ENCODE results near the gene LRRC8C.

DNA sequence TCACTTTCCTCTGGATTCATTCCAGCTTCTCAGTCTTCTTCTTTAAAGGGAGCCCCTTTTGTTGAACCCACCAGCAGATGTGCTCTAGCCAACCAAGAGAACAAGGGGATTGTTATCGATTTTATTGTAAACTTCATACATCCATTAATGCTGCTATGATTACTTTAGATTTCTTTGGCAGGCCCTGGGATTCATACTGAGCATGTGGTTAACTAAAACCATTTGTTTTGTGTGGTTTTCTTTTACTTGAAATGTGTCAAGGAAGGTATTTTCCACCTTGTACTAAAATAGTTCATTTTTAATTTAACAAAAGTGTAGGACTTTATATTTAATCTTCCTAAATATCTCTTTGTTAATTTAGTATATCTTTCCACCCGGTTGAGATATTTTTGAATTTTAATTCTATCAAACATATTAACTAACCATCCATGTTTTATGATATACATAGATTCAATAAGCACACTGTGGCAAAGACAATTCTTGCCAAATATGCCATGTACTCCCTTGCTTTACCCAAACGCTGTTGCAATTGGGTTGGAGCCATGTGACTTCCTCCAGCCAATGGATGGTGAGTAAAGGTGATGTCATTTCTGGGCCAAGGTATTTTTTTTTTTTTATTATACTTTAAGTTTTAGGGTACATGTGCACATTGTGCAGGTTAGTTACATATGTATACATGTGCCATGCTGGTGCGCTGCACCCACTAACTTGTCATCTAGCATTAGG, 113.7 kb downstream of the LRRC8C start:
- TF ChIP-seq, protein P1, sequence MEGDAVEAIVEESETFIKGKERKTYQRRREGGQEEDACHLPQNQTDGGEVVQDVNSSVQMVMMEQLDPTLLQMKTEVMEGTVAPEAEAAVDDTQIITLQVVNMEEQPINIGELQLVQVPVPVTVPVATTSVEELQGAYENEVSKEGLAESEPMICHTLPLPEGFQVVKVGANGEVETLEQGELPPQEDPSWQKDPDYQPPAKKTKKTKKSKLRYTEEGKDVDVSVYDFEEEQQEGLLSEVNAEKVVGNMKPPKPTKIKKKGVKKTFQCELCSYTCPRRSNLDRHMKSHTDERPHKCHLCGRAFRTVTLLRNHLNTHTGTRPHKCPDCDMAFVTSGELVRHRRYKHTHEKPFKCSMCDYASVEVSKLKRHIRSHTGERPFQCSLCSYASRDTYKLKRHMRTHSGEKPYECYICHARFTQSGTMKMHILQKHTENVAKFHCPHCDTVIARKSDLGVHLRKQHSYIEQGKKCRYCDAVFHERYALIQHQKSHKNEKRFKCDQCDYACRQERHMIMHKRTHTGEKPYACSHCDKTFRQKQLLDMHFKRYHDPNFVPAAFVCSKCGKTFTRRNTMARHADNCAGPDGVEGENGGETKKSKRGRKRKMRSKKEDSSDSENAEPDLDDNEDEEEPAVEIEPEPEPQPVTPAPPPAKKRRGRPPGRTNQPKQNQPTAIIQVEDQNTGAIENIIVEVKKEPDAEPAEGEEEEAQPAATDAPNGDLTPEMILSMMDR (IDR thresholded peaks at IDR 0.05; ENCODE audit: borderline replicate concordance, extremely low read depth, low read length, poor library complexity, severe bottlenecking), result no peak
- TF ChIP-seq EZH2 (IDR thresholded peaks at IDR 0.05; ENCODE audit: borderline replicate concordance, low read depth, low read length, severe bottlenecking), result no peak
